GM12878 (cell line): ENCODE measurements around the gene DRAP1. TPM values are rescaled to one million over a fixed set of nuclear protein-coding genes. Genes with fewer than 3 reads are reported as not detected.

Source experiments
- BACH1 ChIP-seq: fragments of 450-650 bp; IDR thresholded peaks from 2 replicates; pipeline ENCODE4 v1.6.1; 2017; ENCODE audit warnings: mild to moderate bottlenecking, borderline replicate concordance
- CBFB ChIP-seq: IDR thresholded peaks from 2 replicates; pipeline ENCODE4 v1.6.1; 2016; ENCODE audit warnings: antibody characterized with exemption, low read depth
- CHD4 ChIP-seq: fragments of 200-600 bp; sonication (generic); IDR thresholded peaks from 2 replicates; pipeline ENCODE4 v1.6.1; 2016; ENCODE audit warnings: mild to moderate bottlenecking
- EGR1 ChIP-seq, 2 experiments: IDR thresholded peaks; 1 replicate in 1 of 2; 2 replicates in 1 of 2; pipeline ENCODE4 v1.6.1; 2011 to 2012; ENCODE audit warnings: low read depth in 2 of 2, low read length in 2 of 2, borderline replicate concordance in 1 of 2, mild to moderate bottlenecking in 1 of 2, moderate library complexity in 1 of 2
- GATAD2B ChIP-seq: fragments of 450-650 bp; conservative IDR thresholded peaks from 2 replicates; pipeline ENCODE4 v1.6.1; 2017; ENCODE audit warnings: low read depth, mild to moderate bottlenecking, moderate library complexity
- HDAC2 ChIP-seq: fragments of 200-600 bp; sonication (generic); IDR thresholded peaks from 2 replicates; pipeline ENCODE4 v1.6.1; 2017
- IKZF1 ChIP-seq: fragments of 450-650 bp; conservative IDR thresholded peaks from 2 replicates; pipeline ENCODE4 v1.6.1; 2017; ENCODE audit warnings: antibody characterized with exemption, mild to moderate bottlenecking
- MEF2B ChIP-seq: fragments of 450-650 bp; IDR thresholded peaks from 2 replicates; pipeline ENCODE4 v1.6.1; 2018; ENCODE audit warnings: mild to moderate bottlenecking, moderate library complexity; ENCODE audit not compliant: partially characterized antibody, poor library complexity, severe bottlenecking
- MTA3 ChIP-seq: IDR thresholded peaks from 2 replicates; pipeline ENCODE4 v1.6.1; 2012; ENCODE audit warnings: low read length, inconsistent platforms, borderline replicate concordance
- POLR2A ChIP-seq: IDR thresholded peaks from 2 replicates; pipeline ENCODE4 v1.6.1; 2011; ENCODE audit warnings: low read depth, mild to moderate bottlenecking, low read length
- RCOR1 ChIP-seq: conservative IDR thresholded peaks from 2 replicates; pipeline ENCODE4 v1.6.1; 2012; ENCODE audit warnings: low read depth, low read length, improper control_type of control experiment
- RUNX3 ChIP-seq: IDR thresholded peaks from 2 replicates; pipeline ENCODE4 v1.6.1; 2012; ENCODE audit warnings: low read length, inconsistent platforms
- TAF1 ChIP-seq: IDR thresholded peaks from 2 replicates; pipeline ENCODE4 v1.6.1; 2011; ENCODE audit warnings: mild to moderate bottlenecking, low read depth, low read length, borderline replicate concordance
- polyA plus RNA-seq, 11 experiments: library from polyadenylated mRNA; depleted of rRNA in 4 of 11; unstranded in 6 of 11; stranded (reverse) in 5 of 11; fragments of >200 nt; fragmentation: Nextera tagmentation in 4 of 11; fragmentation: Illumina TruSeq in 1 of 11; extraction: Ambion mirVana in 4 of 11; extraction: Trizol in 1 of 11; gene quantifications; 1 replicate in 1 of 11; 2 replicates in 10 of 11; pipeline versions ENCODE4 v1.2.1 to v1.2.3, GENCODE V29; 2011 to 2016; ENCODE audit warnings: inconsistent platforms in 2 of 11, missing spikeins in 2 of 11, low read depth in 1 of 11
- total RNA-seq, 4 experiments: library from RNA; depleted of rRNA in 3 of 4; stranded (reverse); fragments of >200 nt in 3 of 4; fragmentation: Illumina TruSeq in 1 of 4; extraction: Trizol in 1 of 4; gene quantifications; 2 replicates each; pipeline versions ENCODE4 v1.2.1 to v1.2.3, GENCODE V29; 2013 to 2021
- TF ChIP-seq, protein P1 (sequence below): fragments of 150-350 bp; IDR thresholded peaks from 2 replicates; pipeline ENCODE4 v1.6.1; 2014; ENCODE audit warnings: mild to moderate bottlenecking, low read depth, low read length
- TF ChIP-seq, protein P2 (sequence below): fragments of 450-650 bp; IDR thresholded peaks from 2 replicates; pipeline ENCODE4 v1.6.1; 2017; ENCODE audit warnings: borderline replicate concordance
- TF ChIP-seq, protein P3 (sequence below): IDR thresholded peaks from 2 replicates; pipeline ENCODE4 v1.6.1; 2011; ENCODE audit warnings: low read depth, low read length, improper control_type of control experiment, borderline replicate concordance
- TF ChIP-seq, protein P4 (sequence below): fragments of 450-650 bp; IDR thresholded peaks from 2 replicates; pipeline ENCODE4 v1.6.1; 2016; ENCODE audit warnings: mild to moderate bottlenecking
- TF ChIP-seq, protein P5 (sequence below), 3 experiments: IDR thresholded peaks in 2 of 3; conservative IDR thresholded peaks in 1 of 3; 2 replicates each; pipeline ENCODE4 v1.5.1; 2011; ENCODE audit warnings: low read depth in 3 of 3, low read length in 3 of 3, mild to moderate bottlenecking in 3 of 3, control low read depth in 2 of 3, moderate library complexity in 2 of 3, inconsistent platforms in 1 of 3, mixed read lengths in 1 of 3; ENCODE audit not compliant: control insufficient read depth in 2 of 3, insufficient read depth in 1 of 3; ENCODE audit errors: extremely low read depth in 1 of 3
- TF ChIP-seq, protein P6 (sequence below): fragments of 450-650 bp; IDR thresholded peaks from 2 replicates; pipeline ENCODE4 v1.6.1; 2014; ENCODE audit warnings: mild to moderate bottlenecking
- TF ChIP-seq, protein P7 (sequence below): IDR thresholded peaks from 2 replicates; pipeline ENCODE4 v1.6.1; 2012; ENCODE audit warnings: low read length, inconsistent platforms

Gene DRAP1
- total and polyA plus RNA-seq, 10 of the 15 experiments (the other 5 are each of a cell fraction or from before 2014, with no cell fraction given), result 9.4 to 163 (median 114) TPM

DNA sequence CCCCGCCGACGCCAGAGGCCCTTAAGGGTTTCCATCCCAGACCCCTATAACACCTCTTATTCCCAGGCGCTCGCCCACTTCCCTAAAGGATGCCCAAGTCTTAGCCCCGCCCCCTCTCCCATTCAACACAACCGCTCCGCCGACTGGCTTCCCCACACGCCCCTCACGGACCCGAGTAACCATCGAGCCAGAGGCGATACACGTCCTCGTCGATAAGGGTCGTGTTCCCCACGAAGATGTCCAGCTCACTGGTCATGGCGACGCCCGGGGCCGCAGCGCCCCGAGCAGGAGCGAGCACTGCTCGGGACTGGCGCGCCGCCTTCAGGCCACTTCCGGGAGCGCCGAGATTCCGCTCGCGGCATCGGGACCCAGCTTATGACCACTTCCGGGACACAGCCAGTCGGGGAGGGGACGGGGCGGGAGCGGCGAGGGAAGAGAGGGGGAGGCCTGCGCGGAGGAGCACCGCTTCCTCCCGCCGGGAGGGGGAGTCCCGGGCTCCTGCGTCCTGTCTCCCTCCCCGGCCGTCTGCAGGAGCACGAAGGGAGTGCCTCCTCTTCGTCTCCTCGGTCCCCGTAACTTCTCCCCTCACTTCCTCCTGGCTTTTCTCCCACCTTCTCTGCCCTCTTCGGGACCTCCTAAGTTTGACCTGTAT is 30.9 kb upstream of the DRAP1 start, which contains the start of gene FIBP (continued):
- TF ChIP-seq, protein P1, sequence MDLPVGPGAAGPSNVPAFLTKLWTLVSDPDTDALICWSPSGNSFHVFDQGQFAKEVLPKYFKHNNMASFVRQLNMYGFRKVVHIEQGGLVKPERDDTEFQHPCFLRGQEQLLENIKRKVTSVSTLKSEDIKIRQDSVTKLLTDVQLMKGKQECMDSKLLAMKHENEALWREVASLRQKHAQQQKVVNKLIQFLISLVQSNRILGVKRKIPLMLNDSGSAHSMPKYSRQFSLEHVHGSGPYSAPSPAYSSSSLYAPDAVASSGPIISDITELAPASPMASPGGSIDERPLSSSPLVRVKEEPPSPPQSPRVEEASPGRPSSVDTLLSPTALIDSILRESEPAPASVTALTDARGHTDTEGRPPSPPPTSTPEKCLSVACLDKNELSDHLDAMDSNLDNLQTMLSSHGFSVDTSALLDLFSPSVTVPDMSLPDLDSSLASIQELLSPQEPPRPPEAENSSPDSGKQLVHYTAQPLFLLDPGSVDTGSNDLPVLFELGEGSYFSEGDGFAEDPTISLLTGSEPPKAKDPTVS, result no peak
- TF ChIP-seq CBFB (peak; percentile 27; the same call in 1 of the 2 replicates), EGR1 (IDR thresholded peaks at IDR 0.05; ENCODE audit: borderline replicate concordance in 1 of 2, low read depth in 2 of 2, low read length in 2 of 2) (peak in 1 of 2 experiments; percentile 46; a peak in 1 of 3 replicates), GATAD2B (0 out of 2 replicates have a peak, but pooled peaks have one; percentile 67), BACH1 (peak; percentile 72; the same call in 1 of the 2 replicates), HDAC2 (no peak), IKZF1 (peak; percentile 88), RCOR1 (no peak), CHD4 (no peak), MEF2B (peak; percentile 26), RUNX3 (no peak), POLR2A (peak; percentile 96), TAF1 (peak; percentile 77), MTA3 (no peak)
- TF ChIP-seq, protein P2, sequence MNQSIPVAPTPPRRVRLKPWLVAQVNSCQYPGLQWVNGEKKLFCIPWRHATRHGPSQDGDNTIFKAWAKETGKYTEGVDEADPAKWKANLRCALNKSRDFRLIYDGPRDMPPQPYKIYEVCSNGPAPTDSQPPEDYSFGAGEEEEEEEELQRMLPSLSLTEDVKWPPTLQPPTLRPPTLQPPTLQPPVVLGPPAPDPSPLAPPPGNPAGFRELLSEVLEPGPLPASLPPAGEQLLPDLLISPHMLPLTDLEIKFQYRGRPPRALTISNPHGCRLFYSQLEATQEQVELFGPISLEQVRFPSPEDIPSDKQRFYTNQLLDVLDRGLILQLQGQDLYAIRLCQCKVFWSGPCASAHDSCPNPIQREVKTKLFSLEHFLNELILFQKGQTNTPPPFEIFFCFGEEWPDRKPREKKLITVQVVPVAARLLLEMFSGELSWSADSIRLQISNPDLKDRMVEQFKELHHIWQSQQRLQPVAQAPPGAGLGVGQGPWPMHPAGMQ, result no peak
- TF ChIP-seq, protein P3, sequence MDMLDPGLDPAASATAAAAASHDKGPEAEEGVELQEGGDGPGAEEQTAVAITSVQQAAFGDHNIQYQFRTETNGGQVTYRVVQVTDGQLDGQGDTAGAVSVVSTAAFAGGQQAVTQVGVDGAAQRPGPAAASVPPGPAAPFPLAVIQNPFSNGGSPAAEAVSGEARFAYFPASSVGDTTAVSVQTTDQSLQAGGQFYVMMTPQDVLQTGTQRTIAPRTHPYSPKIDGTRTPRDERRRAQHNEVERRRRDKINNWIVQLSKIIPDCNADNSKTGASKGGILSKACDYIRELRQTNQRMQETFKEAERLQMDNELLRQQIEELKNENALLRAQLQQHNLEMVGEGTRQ, result no peak
- TF ChIP-seq, protein P4, sequence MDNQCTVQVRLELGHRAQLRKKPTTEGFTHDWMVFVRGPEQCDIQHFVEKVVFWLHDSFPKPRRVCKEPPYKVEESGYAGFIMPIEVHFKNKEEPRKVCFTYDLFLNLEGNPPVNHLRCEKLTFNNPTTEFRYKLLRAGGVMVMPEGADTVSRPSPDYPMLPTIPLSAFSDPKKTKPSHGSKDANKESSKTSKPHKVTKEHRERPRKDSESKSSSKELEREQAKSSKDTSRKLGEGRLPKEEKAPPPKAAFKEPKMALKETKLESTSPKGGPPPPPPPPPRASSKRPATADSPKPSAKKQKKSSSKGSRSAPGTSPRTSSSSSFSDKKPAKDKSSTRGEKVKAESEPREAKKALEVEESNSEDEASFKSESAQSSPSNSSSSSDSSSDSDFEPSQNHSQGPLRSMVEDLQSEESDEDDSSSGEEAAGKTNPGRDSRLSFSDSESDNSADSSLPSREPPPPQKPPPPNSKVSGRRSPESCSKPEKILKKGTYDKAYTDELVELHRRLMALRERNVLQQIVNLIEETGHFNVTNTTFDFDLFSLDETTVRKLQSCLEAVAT, result peak; percentile 77
- TF ChIP-seq, protein P5, sequence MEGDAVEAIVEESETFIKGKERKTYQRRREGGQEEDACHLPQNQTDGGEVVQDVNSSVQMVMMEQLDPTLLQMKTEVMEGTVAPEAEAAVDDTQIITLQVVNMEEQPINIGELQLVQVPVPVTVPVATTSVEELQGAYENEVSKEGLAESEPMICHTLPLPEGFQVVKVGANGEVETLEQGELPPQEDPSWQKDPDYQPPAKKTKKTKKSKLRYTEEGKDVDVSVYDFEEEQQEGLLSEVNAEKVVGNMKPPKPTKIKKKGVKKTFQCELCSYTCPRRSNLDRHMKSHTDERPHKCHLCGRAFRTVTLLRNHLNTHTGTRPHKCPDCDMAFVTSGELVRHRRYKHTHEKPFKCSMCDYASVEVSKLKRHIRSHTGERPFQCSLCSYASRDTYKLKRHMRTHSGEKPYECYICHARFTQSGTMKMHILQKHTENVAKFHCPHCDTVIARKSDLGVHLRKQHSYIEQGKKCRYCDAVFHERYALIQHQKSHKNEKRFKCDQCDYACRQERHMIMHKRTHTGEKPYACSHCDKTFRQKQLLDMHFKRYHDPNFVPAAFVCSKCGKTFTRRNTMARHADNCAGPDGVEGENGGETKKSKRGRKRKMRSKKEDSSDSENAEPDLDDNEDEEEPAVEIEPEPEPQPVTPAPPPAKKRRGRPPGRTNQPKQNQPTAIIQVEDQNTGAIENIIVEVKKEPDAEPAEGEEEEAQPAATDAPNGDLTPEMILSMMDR (IDR thresholded peaks at IDR 0.05 in 2 of 3, conservative IDR thresholded peaks at IDR 0.05 in 1 of 3; ENCODE audit: control insufficient read depth in 2 of 3, extremely low read depth in 1 of 3, insufficient read depth in 1 of 3, low read depth in 3 of 3, low read length in 3 of 3), result peak; percentile 78 to 84 (median 80)
- TF ChIP-seq, protein P6, sequence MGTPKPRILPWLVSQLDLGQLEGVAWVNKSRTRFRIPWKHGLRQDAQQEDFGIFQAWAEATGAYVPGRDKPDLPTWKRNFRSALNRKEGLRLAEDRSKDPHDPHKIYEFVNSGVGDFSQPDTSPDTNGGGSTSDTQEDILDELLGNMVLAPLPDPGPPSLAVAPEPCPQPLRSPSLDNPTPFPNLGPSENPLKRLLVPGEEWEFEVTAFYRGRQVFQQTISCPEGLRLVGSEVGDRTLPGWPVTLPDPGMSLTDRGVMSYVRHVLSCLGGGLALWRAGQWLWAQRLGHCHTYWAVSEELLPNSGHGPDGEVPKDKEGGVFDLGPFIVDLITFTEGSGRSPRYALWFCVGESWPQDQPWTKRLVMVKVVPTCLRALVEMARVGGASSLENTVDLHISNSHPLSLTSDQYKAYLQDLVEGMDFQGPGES, result 0 out of 2 replicates have a peak, but pooled peaks have one; percentile 43
- TF ChIP-seq, protein P7, sequence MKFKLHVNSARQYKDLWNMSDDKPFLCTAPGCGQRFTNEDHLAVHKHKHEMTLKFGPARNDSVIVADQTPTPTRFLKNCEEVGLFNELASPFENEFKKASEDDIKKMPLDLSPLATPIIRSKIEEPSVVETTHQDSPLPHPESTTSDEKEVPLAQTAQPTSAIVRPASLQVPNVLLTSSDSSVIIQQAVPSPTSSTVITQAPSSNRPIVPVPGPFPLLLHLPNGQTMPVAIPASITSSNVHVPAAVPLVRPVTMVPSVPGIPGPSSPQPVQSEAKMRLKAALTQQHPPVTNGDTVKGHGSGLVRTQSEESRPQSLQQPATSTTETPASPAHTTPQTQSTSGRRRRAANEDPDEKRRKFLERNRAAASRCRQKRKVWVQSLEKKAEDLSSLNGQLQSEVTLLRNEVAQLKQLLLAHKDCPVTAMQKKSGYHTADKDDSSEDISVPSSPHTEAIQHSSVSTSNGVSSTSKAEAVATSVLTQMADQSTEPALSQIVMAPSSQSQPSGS, result no peak
